GM23248 (cell line): Measurements from ENCODE around the gene CMIP.

Experiments used
- EZH2 ChIP-seq: fragments of 200-600 bp; sonication (generic); IDR thresholded peaks from 2 replicates; pipeline ENCODE4 v1.6.1; 2018; ENCODE audit warnings: antibody characterized with exemption, mild to moderate bottlenecking; ENCODE audit not compliant: insufficient read depth, poor library complexity, severe bottlenecking
- EZH2phosphoT487 ChIP-seq: fragments of 200-600 bp; sonication (generic); IDR thresholded peaks from 2 replicates; pipeline ENCODE4 v1.6.1; 2018; ENCODE audit warnings: antibody characterized with exemption, moderate library complexity, mild to moderate bottlenecking, low read depth; ENCODE audit not compliant: insufficient read depth

DNA sequence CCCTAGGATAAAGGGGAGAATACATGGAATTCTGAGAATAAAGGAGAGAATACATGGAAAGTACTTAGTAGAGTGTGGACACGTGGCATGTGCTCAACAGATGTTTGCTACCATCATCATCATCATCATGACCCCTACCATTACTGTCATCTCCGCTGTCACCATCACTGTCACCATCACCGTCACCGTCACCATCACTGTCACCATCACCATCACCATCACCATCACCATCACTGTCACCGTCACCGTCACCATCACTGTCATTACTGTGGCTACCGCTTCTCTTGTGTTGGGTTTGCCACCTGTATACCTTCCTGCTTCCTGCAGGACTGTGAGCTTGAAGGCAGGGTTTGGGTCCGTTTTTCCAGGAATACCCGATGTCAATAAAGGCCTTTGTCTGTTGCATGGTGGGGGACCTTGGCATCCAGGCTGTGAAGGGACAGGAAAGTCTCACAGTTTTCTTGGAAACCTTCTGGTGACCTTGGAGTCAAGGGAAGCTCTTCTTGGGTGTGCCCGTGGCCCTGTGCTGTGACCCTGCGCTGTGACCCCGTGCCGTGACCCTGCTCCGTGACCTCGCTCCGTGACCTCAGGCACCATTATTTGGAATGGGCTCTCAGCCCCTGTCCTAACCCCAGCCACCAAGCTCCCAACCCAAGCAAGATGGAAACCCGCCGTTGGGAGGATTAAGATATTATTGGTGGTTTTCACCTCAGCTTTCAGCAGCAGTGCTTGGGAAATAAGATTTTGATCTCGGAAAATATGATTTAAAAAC, 14.4 kb downstream of the CMIP start:
- TF ChIP-seq EZH2 = no peak
- TF ChIP-seq EZH2phosphoT487 = no peak
